Left ventricle myocardium superior (tissue), 1 donor: ENCODE results near the gene EFCAB7. TPM values are rescaled to one million over a fixed set of nuclear protein-coding genes. Genes with fewer than 3 reads are reported as not detected.
"Not testable (repeated sequence)": the region's sequence is repeated elsewhere in the genome, so short reads cannot be mapped to it uniquely, and the experiment has no call there.

Experiments used
- ATAC-seq: fragments of 200-7000 bp; cut with Tn5 transposase; one replicate; pipeline ENCODE4 v1.9.1; 2020; ENCODE audit warnings: mild to moderate bottlenecking, moderate library complexity
- DNase-seq: peaks from one replicate; pipeline ENCODE4 v3.0.0-alpha.2; 2020
- intact Hi-C: fragments of 100-400 bp; cut with micrococcal nuclease; formaldehyde crosslinking; loops from one replicate; pipeline ENCODE4 v1.11.0; 2022
- total RNA-seq: library from RNA; stranded (reverse); fragmentation: NEBNext Ultra II Directional; extraction: Animal tissue kit (Norgen Biotek cat#: 25700); gene quantifications from one replicate; pipeline ENCODE4 v1.2.1, GENCODE V29; 2021
- donor health status: DM: no; HTN: yes; CAD: no; lungs with severe emphysema.

The EFCAB7 gene
- total RNA-seq, 1 donor from 2014 or later, result 8.0 TPM

GRCh38 chr1:63547621-63548294 lies 24.4 kb downstream of the EFCAB7 start:
- intact Hi-C loops, result no loop called here
- no peak for DNase-seq
- ATAC-seq, result peak; percentile 61

GRCh38 chr1:63548303-63548702 lies 25.0 kb downstream of the EFCAB7 start:
- DNase-seq (no peak), ATAC-seq (no peak)
- intact Hi-C loops, result no loop called here

GRCh38 chr1:63548877-63549276 lies 25.6 kb downstream of the EFCAB7 start:
- intact Hi-C loops, result no loop called here
- DNase-seq (no peak), ATAC-seq (no peak)

- ATAC-seq, result no peak
- DNase-seq, result no peak
- intact Hi-C loops, result no loop called here
These were observed 32.2 kb downstream of the EFCAB7 start for GRCh38 chr1:63555480-63555879.

GRCh38 chr1:63557365-63557987 lies 34.2 kb downstream of the EFCAB7 start:
- no peak for DNase-seq
- ATAC-seq, result peak; percentile 18
- intact Hi-C loops, result no loop called here

DNA sequence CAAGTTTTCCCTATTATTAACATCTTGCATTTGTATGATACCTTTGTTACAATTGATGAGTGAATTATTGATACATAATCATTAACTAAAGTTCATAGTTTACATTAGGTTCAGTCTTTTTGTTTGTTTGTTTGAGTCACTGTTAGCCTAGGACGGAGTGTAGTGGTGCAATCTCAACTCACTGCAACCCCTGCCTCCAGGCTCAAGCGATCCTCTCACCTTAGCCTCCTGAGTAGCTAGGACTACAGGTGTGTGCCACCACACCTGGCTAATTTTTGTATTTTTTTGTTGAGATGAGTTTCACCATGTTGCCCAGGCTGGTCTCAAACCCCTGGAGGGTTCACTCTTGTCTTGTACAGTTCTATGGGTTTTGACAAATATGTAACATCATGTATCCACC lies 36.0 kb downstream of the EFCAB7 start:
- intact Hi-C loops, result no loop called here
- ATAC-seq (no peak), DNase-seq (no peak)

DNA sequence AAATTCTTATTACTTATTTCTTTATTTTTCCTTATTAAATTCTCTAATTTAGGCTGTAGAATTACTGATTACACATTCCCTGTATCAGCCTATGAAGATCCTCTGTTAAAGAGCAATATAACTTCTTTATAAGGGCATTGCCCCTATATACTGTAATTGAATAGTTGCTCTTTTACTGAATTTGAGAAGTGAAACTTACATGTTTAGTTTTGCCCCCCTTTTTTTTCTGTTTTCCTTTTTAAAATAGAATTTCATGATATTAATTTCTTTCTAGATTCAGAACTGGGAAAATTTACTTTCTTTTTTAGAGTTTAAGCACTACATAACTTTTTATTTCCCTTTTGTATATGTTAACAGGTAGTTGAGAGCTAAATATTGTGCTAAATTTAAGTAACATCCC lies 40.4 kb downstream of the EFCAB7 start:
- DNase-seq (no peak), ATAC-seq (no peak)
- intact Hi-C loops, result no loop called here

GRCh38 chr1:63569068-63569467 lies 45.7 kb downstream of the EFCAB7 start:
- DNase-seq (no peak), ATAC-seq (no peak)
- intact Hi-C loops, result no loop called here

GRCh38 chr1:63569640-63570316 lies 46.5 kb downstream of the EFCAB7 start:
- DNase-seq (no peak), ATAC-seq (no peak)
- intact Hi-C loops, result no loop called here

DNA sequence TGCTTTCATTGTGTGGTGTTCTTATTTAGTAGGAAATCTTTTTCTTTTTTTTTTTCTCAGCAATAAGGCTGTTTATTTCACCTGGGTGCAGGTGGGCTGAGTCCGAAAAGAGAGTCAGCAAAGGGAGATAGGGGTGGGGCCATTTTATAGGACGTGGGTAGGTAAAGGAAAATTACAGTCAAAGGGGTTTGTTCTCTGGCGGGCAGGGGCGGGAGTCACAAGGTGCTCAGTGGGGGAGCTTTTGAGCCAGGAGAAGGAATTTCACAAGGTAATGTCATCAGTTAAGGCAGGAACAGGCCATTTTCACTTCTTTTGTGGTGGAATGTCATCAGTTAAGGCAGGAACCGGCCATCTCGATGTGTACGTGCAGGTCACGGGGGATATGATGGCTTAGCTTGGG lies 49.4 kb downstream of the EFCAB7 start:
- DNase-seq, intact Hi-C loops, ATAC-seq: not testable (repeated sequence)

GRCh38 chr1:63574203-63574796 lies 51.0 kb downstream of the EFCAB7 start:
- ATAC-seq, DNase-seq, intact Hi-C loops: not testable (repeated sequence)

DNA sequence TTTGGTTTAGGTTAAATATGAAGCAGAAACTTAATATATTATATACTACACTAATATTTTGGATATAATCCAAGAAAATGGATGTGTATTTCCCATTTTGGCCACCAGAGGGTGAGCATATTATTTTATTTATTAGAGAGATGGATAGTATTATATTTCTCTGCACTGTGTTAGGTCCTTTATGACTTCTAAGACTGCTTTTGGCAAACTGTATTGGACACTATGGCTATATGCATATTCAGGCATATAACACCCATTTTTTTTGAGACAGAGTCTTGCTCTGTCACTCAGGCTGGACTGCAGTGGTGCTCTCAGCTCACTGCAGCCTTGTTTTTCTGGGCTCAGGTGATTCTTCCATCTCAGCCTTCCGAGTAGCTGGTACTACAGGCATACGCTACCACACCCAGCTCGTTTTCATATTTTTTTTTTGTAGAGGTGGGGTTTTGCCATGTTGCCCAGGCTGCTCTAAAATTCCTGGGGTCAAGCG lies 52.1 kb downstream of the EFCAB7 start:
- DNase-seq (no peak), ATAC-seq (peak; percentile 47)
- intact Hi-C loops, result no loop called here

DNA sequence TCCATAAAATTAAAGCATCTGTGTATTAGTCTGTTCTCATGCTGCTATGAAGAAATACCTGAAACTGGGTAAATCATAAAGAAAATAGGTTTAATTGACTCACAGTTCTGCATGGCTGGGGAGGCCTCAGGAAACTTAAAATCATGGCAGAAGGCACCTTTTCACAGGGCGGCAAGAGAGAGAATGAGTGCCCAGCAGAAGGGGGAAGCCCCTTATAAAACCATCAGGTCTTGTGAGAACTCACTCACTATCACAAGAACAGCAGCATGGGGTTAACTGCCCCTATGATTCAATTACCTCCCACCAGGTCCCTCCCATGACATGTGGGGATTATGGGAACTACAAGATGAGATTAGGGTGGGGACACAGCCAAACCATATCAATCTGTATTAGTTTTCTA lies 63.0 kb downstream of the EFCAB7 start:
- ATAC-seq, intact Hi-C loops, DNase-seq: not testable (repeated sequence)

DNA sequence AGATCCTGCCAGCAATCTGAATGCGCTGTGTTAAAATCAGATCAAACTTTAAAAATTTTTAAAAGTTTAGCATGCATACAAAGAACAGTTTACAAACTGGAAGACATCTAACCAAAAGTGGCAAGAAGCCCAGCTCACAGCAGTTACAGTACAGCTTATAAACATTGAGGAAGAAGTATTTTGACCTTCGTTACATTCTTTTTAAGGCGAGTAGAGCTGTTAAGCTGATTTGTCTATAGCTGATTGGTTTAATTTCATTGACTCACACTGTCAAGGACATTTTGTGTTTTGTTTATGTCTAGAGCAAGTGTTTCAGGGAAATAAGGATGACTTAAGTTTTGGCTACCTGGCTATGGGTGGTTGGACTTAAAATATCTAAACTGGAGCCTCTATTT lies 66.8 kb downstream of the EFCAB7 start:
- ATAC-seq (no peak), DNase-seq (no peak)
- intact Hi-C loops, result no loop called here

GRCh38 chr1:63592536-63593302 lies 69.4 kb downstream of the EFCAB7 start:
- ATAC-seq (no peak), DNase-seq (no peak)
- intact Hi-C loops, result no loop called here

DNA sequence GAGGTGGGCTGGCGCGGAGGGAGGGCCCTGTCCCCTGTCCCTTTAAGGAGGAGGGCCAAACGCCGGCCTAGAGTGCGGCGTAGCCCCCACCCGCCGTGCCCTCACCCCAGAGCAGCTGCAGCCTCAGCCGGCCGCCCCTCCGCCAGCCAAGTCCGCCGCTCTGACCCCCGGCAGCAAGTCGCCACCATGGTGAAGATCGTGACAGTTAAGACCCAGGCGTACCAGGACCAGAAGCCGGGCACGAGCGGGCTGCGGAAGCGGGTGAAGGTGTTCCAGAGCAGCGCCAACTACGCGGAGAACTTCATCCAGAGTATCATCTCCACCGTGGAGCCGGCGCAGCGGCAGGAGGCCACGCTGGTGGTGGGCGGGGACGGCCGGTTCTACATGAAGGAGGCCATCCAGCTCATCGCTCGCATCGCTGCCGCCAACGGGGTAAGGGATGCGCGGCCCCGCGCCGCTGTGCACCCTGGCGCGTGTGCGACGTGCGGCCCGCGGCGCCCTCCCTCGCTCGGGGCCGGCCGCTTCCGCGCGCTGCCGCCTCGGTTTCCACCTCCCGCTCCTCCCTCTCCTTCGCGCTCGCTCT lies 70.1 kb downstream of the EFCAB7 start, which contains the start of gene PGM1:
Gene PGM1 (plus strand): TSS at position 109 of the 583 bp plus-strand sequence. CDS start 78 bp downstream, at position 187.
- DNase-seq, result peak; percentile 86
- intact Hi-C loops, result no loop called here
- ATAC-seq, result peak; percentile 87

GRCh38 chr1:63593886-63594605 lies 70.7 kb downstream of the EFCAB7 start:
- intact Hi-C loops, result no loop called here
- ATAC-seq, result peak; percentile 81
- peak; percentile 91 for DNase-seq

- intact Hi-C loops, result no loop called here
- no peak for ATAC-seq
- DNase-seq, result no peak
These were observed 72.1 kb downstream of the EFCAB7 start for GRCh38 chr1:63595435-63595834.
